DND-41 (cell line): ENCODE results near the gene ADGRL4.

Experiments used
- CTCF ChIP-seq: IDR thresholded peaks from 2 replicates; pipeline ENCODE4 v1.5.1; 2012; ENCODE audit warnings: borderline replicate concordance, low read length, moderate library complexity, mild to moderate bottlenecking; ENCODE audit not compliant: poor library complexity, severe bottlenecking; ENCODE audit errors: extremely low read depth
- EZH2 ChIP-seq: IDR thresholded peaks from 3 replicates; pipeline ENCODE4 v1.6.1; 2012; ENCODE audit warnings: borderline replicate concordance, low read depth, mild to moderate bottlenecking, moderate library complexity, low read length, inconsistent platforms; ENCODE audit not compliant: severe bottlenecking

- TF ChIP-seq CTCF (no peak), EZH2 (no peak)
Measured at GRCh38 chr1:78916986-78917385, 89.5 kb downstream of the ADGRL4 start.
